GM10266 (cell line): ENCODE data around the gene KRTAP5-1.

Experiments used
- DNase-seq: peaks from one replicate; pipeline ENCODE4 v3.0.0; 2012; ENCODE audit errors: extremely low spot score
- TF ChIP-seq, protein P1 (sequence below): IDR thresholded peaks from 2 replicates; pipeline ENCODE4 v1.5.1; 2012; ENCODE audit warnings: mild to moderate bottlenecking, low read depth; ENCODE audit not compliant: control insufficient read depth, insufficient read depth; ENCODE audit errors: missing control alignments

KRTAP5-1 gene

DNA sequence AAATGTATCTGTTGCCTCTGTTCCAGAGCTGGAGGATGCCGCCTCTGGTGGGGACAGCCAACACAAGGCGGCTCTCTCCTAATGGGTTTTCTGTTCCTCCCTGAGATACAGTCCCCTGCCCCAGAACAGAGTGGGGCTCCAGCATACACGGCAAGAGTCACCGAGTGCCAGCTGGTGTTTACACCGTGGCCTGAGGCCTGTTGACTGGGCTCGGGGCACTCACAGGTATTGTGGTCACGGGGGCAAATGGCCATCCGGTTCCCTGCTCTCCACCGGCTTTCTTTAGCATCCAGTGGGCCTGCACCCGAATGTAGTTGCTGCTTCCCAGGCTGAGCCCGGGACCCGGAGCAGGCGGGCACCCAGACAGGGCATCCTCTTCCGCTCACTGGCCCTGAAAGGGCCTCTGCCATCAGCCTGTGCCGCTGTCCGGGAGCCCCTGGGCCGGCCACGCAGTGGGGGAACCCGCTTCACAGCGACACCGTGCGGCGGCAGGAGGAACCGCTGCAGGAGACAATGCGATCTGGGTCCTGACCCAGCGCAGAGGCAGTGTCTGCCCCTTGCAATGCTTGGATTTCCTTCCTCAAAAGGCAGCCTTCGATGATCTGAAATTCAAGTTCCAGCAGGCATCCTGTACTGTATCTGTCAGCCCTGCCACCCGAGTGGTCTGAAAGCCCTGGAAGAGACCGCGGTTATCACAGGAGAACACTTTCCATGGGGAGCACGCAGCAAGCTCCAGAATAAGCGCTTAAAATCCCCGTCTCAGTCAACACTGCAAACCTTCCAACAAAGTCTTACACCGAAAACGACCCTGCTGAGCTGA, 43.6 kb upstream of the KRTAP5-1 start:
- peak; percentile 88 for DNase-seq

DNA sequence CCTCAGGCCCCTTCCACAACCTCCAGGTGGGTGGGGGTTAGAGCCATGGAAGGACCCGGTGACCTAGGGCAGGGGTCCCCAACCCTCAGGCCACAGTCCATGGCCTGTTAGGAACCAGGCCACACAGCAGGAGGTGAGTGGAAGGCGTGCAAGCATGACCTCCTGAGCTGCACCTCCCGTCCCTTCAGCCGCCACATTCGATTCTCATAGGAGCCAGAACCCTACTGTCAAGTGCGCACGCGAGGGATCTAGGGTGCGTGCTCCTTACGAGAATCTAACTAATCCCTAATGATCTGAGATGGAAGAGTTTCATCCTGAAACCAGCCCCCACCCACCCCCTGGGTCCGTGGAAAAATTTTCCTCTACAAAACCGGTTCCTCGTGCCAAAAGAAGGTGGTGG, 40.5 kb upstream of the KRTAP5-1 start:
- TF ChIP-seq, protein P1, sequence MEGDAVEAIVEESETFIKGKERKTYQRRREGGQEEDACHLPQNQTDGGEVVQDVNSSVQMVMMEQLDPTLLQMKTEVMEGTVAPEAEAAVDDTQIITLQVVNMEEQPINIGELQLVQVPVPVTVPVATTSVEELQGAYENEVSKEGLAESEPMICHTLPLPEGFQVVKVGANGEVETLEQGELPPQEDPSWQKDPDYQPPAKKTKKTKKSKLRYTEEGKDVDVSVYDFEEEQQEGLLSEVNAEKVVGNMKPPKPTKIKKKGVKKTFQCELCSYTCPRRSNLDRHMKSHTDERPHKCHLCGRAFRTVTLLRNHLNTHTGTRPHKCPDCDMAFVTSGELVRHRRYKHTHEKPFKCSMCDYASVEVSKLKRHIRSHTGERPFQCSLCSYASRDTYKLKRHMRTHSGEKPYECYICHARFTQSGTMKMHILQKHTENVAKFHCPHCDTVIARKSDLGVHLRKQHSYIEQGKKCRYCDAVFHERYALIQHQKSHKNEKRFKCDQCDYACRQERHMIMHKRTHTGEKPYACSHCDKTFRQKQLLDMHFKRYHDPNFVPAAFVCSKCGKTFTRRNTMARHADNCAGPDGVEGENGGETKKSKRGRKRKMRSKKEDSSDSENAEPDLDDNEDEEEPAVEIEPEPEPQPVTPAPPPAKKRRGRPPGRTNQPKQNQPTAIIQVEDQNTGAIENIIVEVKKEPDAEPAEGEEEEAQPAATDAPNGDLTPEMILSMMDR, result no peak
- no peak for DNase-seq

More for the DNA sequence above, 43.6 kb upstream of the KRTAP5-1 start:
- TF ChIP-seq, protein P1, result peak; percentile 92

DNA sequence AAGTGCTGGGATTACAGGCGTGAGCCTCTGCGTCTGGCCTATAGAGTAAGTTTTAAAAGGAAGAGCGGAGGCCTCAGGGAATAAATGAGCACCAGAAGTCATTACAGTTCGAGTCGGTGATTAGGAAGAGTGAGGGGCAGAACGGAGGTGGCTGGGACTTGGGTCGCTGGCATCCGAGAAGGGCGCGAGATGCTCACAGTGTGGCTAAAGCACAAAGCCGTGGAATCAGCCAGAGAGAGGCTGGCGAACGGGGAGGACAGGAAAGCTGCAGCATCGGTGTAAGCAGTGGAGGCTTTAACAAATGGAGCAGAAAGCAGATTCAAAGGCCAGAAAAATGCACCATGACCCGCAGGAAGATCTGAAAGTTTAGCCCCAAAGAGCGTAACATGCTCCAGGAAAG, 39.5 kb upstream of the KRTAP5-1 start:
- no peak for DNase-seq
- TF ChIP-seq, protein P1, result no peak

DNA sequence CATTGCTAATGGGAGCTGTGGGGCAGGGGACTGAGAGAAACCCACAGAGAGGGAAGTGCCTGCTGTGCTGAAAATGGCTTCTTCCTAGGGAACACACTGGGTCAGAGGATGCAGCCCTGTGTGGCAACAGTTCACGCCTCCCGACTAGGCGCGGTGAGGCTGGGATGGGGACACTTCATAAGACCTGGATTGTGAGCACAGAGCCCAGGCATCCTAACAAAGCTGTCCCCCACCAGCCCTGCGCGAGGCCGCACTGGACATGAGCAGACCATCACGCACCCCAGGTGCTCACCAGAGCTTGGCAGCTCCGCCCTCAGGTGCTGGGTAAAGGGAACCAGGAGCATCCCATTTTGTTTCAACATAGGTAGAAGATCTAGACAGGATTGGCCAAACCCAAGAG, 38.6 kb upstream of the KRTAP5-1 start:
- TF ChIP-seq, protein P1, result no peak
- DNase-seq, result no peak

DNA sequence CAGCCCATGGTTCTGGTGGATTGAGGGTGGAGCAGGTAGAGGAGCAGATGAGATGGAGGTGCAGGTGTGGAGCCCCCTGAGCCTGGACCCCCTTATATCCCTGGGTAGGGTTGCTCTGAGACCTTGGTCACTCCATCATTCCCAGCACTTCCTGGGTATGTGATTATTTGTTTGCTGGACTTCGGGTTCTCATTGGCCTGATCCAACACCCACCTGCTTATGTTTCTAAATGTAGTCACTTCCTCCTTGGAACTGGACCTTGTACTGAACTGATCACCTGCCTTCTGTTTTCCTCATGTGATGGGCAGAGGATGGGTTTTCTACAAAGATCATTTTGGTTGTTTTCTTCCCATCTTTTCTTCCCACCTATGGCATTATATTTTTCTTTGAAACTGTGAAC, 37.0 kb upstream of the KRTAP5-1 start, which contains the start of gene KRTAP5-4:
TSS of gene KRTAP5-4 (minus strand) at position 53 of the 400 bp plus-strand sequence. CDS start at position 8, 45 bp downstream.
- TF ChIP-seq, protein P1, result no peak
- no peak for DNase-seq

DNA sequence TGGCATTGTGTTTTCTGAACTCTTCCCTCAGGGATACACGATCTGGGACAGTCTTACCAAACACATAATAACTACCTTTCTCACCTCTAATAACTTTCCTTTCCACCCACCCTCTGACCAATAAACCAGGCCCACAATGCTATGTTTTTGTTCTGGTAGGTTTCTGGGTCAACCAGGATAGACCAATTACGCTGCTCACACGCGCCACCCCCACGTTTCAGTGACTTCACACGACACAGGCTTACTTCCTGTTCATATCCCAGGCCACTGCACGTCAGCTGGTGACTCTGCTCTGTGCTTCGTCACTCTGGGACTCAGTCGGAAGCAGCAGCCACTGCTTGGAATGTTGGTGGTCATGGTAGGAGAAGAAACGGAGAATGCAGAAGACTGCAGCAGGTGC, 34.4 kb upstream of the KRTAP5-1 start:
- DNase-seq, result no peak
- TF ChIP-seq, protein P1, result no peak

DNA sequence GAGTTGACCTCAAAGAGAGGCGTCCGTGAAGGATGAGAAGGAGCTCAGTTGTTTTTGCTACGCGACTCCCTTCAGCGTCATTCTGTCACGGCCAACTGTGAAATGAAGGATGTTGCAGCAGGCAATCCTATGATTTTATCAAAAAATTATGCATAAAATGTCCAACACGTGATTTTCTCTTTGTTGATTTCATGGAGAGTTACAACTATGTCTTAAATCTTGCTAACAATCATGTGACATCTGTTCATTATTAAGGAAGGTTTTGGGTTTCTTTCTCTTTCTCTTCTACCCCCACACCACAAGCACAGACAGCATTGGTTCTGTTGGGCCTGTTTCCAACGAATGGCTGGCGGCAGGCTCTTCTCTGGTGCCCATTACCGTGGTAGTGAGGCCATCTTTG, 33.1 kb upstream of the KRTAP5-1 start:
- no peak for DNase-seq
- TF ChIP-seq, protein P1, result no peak
